Renal cortex interstitium (tissue), 11 donors: ENCODE measurements around the gene CDC73. TPM values are rescaled to one million over a fixed set of nuclear protein-coding genes. Genes with fewer than 3 reads are reported as not detected.
A peak's percentile ranks its signal among the peaks of the same experiment; 100 is the strongest.
"Not testable (repeated sequence)": the region's sequence is repeated elsewhere in the genome, so short reads cannot be mapped to it uniquely, and the experiment has no call there.

Experiments
- DNase-seq, 11 donors: peaks; one replicate each; pipeline ENCODE4 v3.0.0-alpha.2; 2013; ENCODE audit warnings: low read depth in 9 of 11, low spot score in 4 of 11; ENCODE audit errors: extremely low read depth in 1 of 11
- polyA plus RNA-seq, 3 donors: library from polyadenylated mRNA; unstranded; fragments of 120-200 nt; gene quantifications; one replicate each; pipeline ENCODE4 v1.2.1, GENCODE V29; 2013; ENCODE audit not compliant: insufficient read length in 3 of 3

The CDC73 gene
- polyA plus RNA-seq, 3 donors, result 41.4 to 46.1 (median 42.1) TPM

DNA sequence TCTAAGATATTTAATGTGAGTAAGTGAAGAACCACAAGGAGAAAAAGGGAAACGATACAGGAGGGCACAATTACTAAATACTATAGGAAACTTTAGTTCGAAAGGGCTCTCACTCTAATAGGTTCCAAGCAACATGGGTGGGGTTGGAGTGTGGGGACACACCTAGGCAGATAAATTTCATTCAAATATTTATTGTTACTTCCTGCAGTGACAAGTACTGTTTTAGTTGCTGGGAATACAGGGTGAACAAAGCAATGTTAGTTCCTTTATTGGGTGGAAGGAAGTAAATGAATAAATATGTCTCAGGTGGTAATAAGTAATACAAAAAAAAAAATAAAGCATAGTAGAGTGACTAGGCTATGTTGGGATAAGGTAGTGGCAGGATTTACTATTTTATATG is 137.8 kb downstream of the CDC73 start:
- DNase-seq, result no peak

DNA sequence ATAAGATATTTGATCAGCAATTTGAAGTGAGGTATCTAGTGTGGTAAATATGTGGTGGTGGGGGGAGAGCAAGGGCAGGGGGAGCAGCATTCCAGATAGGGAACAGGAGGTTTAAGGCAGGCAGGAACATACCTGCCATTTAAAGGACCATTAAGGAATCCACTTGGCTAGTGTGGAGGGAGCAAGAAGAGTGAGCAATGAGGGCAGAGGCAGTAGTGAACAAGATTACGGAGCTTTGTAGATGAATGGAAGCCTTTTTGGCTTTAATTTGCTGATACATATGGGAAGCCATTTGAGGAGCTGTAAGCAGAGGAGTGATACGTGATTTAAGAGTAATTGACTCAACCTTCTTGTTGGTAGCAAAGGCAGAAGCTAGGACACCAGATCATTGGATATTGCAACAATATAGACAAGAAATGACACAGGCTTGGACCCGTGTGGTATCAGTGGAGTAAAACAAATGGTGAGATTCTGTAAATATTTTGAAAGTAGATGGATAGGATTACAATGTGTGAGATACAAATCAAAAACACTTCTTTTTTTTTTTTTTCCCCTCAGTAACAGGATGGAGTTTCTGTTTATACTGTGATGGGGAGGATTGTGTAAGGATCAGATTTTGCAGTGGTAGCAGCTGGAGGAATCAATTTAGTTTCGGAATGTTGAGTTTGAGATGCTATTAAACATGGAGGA is 138.4 kb downstream of the CDC73 start:
- DNase-seq, result no peak

DNA sequence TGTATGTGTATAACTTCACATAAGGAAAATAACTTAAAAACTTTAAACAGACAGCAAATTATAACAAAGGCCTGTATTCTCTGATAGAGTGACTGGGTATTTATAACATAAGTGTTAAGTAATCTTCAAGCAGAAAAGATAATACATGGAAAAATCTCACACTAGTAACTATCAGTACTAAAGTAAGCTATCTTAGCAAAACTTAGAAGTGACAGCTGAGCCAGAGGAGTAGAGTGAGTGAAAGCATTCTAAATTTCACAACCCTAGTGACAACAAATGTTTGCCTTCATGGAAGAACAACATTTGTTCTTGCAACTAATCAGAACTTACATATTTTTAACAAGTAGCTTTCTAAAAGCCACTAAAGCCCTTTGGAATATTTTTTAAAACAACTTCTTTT is 139.1 kb downstream of the CDC73 start:
- no peak for DNase-seq

DNA sequence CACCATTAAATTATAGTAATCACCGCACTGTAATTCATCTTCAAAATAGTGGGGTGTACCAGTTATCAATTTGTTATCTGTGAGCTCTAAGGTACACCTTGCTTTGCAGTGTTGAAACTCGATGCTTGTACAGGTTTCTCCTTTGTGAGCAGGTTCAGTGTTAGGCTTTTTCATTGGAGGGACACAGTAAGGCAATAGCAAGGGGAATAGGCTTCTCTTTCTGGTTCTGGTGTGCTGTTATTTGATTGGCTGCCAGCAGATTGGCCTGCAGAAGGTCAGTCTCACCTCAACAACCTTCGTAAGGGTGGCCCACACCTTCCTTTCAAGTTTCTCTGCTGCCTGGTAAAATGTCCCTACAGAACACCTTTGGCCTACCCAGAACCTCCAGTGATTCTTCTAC is 140.8 kb downstream of the CDC73 start:
- no peak for DNase-seq

DNA sequence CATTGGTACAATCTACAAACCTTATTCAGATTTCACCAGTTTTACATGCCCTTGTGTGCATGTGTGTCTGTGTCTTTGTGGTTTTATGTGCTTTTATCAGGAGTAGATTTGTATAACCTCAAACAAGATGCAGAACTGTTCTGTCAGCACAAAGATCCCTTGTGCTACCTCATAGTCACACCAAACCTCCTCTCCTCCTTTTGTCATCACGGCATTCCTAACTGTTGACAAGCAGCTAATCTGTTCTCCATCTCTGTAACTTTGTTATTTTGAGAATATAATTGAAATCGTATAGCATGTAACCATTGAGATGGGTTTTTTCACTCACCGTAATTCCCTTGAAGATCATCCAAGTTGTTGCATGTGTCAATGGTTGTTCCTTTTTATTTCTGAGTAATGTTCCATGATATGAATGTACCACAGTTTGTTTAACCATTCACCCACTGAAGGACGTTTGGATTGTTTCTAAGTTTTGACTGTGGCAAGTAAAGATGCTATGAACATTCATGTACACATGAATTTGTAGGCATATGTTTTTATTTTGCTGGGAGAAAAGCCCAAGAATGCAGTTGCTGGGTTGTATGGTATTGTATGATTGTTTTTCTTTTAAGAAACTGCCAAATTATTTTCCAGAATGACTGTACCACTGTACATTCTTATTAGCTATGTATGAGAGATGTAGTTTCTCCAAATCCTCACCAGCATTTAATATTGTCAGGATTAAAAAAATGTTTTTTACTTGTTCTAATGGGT is 142.7 kb downstream of the CDC73 start:
- no peak for DNase-seq

DNA sequence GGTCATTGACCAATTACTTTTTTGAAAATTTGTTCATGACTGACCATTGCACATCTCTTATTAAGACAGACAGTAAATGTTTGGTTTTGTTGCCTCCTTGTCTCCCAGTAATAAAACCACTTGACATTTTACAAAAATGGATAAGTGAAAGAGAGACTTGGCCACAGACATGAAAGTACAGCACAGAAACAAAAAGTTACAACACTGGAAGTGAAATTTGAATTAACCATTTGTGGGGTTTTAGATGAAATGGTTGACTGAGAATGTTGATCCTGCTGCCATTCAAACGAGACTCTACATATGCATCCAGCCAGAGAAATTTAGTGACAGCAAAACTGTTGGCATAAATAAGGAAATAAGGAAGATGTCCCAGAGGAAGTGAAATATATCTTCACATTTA is 143.9 kb downstream of the CDC73 start:
- no peak for DNase-seq

DNA sequence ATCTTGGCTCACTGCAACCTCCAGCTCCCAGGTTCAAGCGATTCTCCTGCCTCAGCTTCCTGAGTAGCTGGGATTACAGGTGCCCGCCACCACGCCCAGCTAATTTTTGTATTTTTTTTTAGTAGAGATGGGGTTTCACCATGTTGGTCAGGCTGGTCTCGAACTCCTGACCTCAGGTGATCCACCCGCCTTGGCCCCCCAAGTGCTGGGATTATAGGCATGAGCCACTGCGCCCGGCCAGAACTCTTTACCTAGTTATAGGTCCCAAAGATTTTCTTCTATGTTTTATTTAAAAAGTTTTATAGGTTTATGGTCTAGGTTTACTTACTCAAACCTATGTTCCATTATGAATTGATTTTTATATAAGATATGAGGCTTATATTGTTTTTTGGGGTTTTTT is 145.0 kb downstream of the CDC73 start:
- DNase-seq, result not testable (repeated sequence)

DNA sequence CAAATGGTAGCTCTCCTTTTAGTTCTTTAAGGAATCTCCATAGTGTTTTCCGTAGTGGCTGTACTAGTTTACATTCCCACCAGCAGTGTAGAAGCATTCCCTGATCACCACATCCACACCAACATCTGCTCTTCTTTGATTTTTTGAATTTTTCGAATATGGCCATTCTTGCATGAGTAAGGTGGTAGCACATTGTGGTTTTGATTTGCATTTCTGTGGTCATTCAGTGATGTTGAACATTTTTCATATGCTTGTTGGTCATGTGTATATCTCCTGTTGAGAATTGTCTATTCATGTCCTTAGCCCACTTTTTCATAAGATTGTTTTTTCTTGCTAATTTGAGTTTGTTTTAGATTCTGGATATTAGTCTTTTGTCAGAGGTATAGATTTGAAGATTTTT is 149.2 kb downstream of the CDC73 start:
- DNase-seq, result no peak

DNA sequence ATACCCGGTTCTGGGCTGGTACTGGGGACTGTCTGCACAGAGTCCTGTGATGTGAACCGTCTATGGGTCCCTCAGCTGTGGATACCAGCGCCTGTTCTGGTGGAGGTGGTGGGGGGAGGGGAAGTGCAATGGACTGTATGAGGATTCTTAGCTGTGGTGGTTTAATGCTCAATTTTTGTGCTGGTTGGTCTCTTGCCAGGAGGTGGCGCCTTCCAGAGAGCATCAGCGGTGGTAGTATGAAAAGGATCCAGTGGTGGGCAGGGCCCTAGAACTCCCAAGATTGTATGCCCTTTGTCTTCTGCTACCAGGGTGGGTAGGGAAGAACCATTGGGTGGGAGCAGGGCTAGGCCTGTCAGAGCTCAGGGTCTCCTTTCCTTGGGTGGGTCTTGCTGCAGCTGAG is 153.9 kb downstream of the CDC73 start:
- DNase-seq, result no peak

DNA sequence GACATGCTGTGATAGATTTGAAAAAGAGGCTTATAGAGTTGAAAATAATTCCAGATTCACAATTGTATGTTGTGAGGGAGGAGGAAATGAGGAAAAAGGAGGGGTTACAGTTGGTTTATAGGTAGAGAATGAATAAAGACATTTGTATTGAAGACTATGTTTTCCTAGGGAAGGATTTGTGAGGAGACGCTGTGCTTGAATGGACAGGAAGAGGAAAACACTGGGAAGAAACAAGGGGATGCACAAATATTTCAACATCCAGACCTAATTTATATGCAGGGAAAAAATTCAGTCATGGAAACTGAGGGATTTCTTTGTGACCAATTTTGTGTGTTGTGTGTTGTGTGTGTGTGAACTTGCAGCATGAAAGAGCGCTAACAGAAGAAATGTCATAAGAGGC is 157.1 kb downstream of the CDC73 start:
- no peak for DNase-seq

DNA sequence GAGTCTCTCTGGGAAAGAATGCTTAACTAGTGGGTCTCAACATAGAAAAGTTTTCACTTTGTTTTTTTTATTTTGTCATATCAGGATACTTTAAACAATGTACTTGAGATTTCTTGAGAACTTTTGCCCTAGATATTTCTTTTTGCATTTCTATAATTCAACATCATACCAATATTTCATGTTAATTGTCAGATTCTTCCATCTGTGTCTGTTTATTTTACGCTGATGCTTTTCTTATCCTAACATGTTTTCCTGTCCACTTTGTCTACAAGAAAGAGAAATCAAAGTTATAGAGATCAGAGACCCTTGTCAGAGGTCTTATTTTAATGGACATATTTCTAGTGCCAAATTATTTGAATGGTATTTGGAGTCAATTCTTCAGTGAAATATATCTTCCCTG is 160.1 kb downstream of the CDC73 start:
- peak in 3 of 11 donors; percentile 10 to 21 (median 12) for DNase-seq

DNA sequence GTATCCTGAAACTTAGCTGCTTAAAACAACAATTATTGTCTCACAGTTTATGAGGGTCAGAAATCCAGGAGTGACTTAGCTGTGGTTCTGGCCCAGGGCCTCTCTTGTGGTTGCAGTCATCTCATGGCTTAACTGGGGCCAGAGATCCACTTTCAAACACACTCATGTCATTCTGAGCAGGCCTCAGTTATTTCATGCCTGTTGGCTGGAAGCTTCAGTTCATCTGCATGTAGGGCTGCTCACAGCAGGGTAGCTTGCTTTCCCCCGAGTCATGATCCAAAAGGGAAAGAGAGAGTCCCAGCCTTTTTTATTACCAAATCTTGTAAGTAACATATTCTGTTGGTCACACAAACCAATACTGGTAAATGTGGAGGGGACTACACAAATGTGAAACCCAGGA is 161.2 kb downstream of the CDC73 start:
- no peak for DNase-seq

DNA sequence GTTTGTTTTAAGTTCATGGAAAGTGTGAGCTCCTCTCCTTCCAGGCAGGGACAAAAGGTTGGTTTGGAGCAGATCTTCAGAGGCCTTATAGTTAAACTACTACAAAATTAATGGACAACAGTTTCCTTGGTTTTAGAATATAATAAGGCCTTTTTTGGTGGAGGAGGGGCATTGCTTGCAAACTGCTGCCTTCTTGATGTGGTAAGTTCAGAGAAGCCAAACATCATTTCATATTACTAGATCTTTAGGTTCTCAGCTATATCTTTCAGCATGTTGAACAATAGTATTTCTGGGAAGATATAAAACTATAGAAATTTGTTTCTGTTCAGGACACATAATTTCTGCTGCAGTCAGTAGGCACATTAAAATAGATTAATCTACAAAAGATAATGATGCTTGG is 162.4 kb downstream of the CDC73 start:
- DNase-seq, result no peak

DNA sequence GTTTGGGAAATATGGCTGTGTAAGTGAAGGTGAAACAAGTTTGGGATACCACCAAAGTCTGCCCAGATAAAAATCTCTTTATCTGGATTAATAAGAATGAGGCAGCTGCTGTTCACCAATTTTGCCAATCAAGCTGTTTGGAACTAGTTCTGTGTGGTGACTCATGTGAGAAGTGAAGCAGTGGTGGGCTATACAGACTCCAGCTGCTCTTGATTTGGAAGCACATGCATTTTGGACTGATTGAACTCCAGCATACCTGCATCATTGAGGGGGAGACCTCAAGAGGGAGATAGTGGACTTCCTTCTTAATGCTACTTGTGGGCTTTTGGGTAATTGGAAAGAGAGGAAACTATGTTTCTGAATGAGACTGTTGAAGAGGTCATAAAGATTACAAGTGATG is 163.8 kb downstream of the CDC73 start:
- no peak for DNase-seq

DNA sequence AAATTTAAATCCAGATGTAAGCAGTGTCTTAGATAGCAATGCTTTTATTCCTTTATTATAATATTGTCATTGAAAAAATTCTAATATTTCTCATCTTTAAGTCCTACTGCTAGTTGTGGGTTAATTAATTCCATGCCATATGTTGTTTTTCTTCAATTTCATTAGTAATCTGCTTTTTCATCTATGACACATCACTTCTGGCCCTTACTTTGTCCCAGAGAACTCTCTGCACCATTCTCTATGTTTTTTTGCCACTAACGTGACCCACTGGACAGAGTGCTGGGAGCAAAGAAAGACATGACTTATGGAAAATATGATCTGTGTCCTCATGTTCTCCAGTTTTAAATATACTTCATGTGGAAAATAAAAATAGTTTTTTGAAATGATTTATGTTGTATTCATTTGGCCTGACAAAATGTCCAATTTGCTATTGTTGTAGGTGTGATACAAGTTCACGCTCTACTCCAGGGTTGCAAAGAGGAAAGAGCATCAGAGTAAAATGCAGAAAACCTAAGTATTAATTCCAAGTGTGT is 166.8 kb downstream of the CDC73 start:
- not testable (repeated sequence) for DNase-seq

DNA sequence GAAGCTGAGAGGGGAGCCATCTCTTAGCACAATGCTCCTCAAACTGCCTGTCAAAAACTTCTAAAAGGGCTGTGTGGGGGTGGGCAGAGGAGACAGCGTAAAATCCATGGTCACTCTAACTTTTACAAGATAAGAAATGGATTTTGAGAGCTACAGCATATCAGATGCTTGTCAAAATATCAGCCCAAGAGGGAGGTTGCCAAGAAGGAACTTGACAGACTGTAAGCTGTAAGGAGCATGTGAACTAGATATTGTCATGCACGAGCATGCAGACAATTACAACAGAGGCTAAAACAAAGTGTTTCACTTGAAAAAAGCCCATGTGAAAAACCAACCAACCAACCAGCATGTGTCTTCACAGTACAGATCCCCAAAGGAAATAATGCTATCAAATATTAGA is 171.9 kb downstream of the CDC73 start:
- DNase-seq, result no peak

DNA sequence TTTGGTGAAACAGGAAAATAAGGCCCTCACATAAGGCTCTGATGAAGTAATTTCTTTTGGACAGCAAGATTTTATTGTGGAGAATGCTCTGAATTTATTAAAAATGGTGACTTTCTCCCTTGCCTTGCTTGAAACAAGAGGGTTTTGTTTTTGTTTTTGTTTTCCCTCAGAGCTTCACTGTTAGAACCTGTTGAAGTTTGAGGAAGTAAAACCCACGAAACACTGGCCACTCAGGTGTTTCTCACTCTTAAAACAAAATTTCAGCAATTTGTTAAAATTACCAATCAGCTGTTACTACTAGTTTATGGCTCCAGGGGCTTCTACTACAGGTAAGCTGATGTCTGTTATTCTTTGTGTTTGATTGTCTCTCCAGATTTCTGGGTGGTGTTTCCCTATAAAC is 177.2 kb downstream of the CDC73 start:
- DNase-seq, result no peak

DNA sequence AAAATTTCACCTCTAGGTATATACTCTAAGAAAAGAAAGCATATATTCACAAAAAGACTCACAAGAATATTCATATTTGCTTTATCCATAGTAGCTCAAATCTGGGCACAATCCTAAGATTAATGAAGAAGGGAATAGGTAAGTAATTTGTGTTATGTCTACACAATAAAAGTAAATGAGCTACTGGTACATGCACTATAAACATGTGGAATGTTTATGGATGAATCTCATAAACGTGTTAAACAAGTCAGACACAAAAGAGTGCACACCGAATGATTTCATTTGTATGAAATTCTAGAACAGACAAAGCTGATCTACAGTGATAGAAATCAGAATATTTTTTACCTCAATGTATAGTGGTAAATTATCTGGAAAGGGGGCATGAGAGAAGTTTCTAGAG is 179.9 kb downstream of the CDC73 start:
- DNase-seq, result no peak

DNA sequence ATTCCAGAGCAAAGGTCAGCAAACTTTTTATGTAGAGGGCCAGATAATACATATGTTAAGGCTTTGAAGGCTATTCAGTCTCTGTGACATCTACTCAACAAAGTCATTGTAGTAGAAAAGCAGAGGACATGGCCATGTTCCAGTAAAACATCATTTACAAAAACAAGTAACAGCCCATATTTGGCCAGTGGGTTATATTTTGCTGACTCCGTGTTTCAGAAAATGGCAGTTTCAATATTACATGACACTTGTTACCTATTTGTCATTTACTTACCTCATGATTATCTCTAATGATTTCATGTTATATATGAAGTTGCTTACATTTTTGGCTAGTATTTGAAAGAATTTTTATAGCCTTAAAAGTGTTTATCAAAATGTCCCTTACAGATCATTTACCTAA is 182.0 kb downstream of the CDC73 start:
- no peak for DNase-seq
